ENCODE measurements around the gene NTRK2. TPM values are rescaled to one million over a fixed set of nuclear protein-coding genes. Genes with fewer than 3 reads are reported as not detected.

The NTRK2 gene
- total RNA-seq, 1 experiment from 2014 or later: 0.06 TPM

DNA sequence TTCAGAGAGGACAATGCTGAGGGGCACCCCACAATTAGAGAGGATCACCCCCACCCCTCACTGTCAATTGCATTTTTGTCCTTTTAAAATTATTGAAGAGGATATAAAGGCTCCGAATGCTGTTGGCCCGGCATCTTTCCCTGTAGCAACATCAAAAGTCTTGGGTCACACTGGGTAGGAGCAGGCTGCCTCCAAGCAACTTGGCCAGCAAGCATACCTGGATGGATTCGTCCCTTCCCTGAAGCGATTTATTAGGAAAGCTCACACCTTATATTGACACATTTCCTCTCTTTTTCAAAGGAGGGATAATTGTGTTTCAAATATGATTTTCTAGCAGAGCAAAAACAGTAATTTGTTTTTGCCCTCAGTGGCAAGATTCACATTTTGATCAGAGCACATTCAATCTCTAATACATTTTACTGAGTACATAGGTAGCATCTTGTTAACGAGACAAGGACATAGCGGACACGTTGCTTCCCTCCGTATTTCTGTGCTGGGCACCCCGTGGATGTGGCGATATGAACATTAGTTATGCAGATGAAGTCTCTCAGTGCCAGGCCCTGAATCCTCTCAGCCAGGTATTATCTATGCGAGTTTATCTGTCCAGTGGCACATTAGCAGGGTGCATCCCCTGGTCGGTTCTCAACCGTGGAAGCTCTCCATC, 321.5 kb downstream of the NTRK2 start:
- no peaks in the 10 kb centered on the region for H3K36me3 ChIP-seq (ENCODE audit: insufficient read depth, low read length, poor library complexity, severe bottlenecking)
- BruUV-seq (replicated peaks): no TSS peak
- no peak for DNase-seq (ENCODE audit: low spot score)
- TF ChIP-seq, protein P1, sequence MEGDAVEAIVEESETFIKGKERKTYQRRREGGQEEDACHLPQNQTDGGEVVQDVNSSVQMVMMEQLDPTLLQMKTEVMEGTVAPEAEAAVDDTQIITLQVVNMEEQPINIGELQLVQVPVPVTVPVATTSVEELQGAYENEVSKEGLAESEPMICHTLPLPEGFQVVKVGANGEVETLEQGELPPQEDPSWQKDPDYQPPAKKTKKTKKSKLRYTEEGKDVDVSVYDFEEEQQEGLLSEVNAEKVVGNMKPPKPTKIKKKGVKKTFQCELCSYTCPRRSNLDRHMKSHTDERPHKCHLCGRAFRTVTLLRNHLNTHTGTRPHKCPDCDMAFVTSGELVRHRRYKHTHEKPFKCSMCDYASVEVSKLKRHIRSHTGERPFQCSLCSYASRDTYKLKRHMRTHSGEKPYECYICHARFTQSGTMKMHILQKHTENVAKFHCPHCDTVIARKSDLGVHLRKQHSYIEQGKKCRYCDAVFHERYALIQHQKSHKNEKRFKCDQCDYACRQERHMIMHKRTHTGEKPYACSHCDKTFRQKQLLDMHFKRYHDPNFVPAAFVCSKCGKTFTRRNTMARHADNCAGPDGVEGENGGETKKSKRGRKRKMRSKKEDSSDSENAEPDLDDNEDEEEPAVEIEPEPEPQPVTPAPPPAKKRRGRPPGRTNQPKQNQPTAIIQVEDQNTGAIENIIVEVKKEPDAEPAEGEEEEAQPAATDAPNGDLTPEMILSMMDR (conservative IDR thresholded peaks at IDR 0.05; ENCODE audit: low read depth, low read length): no peak
- no peak for TF ChIP-seq EZH2 (IDR thresholded peaks at IDR 0.05; ENCODE audit: borderline replicate concordance, low read depth, low read length, poor library complexity, severe bottlenecking)
- H3K4me3 ChIP-seq (ENCODE audit: low read depth, low read length, poor library complexity, severe bottlenecking): no peak overlapping the region
- CTCF ChIA-PET: no interaction called here
- no peaks in the 10 kb centered on the region for H3K9me3 ChIP-seq (ENCODE audit: low read depth, low read length, poor library complexity, severe bottlenecking)
- no peaks in the 10 kb centered on the region for H3K4me1 ChIP-seq (ENCODE audit: insufficient read depth, low read length, poor library complexity, severe bottlenecking)
- H3K27me3 ChIP-seq (replicated peaks; ENCODE audit: insufficient read depth, low read depth, low read length, poor library complexity): peaks cover 18% of the 10 kb centered on the region
- H3K27ac ChIP-seq (ENCODE audit: low read depth, low read length, poor library complexity, severe bottlenecking): no peak overlapping the region
- POLR2A ChIA-PET (ENCODE audit: low non-redundant PET): no interaction called here
- intact Hi-C loops (cut with micrococcal nuclease; ENCODE audit: unreplicated experiment): no loop called here

DNA sequence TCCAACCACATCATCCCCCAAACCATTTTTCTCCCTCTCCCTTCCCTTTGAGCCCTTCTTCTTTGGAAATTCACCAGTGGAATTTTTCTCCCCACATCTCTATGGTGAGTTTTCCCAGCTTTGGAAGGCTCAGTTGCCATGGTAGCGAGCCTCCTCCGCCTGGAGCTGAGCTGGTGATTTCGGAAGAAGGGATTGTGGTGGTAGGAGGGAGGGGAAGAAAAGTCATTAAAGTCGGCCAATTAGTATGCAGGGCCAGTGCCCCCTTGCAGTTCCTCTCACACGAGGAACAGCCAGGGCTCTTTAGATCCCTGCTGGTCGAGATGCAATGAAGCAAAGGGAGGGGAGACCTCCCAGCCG, 322.0 kb downstream of the NTRK2 start:
- intact Hi-C loops (cut with micrococcal nuclease; ENCODE audit: unreplicated experiment): no loop called here
- TF ChIP-seq, protein P1 (conservative IDR thresholded peaks at IDR 0.05; ENCODE audit: low read depth, low read length): no peak
- TF ChIP-seq EZH2 (IDR thresholded peaks at IDR 0.05; ENCODE audit: borderline replicate concordance, low read depth, low read length, poor library complexity, severe bottlenecking): no peak
- no peak for DNase-seq (ENCODE audit: low spot score)
- POLR2A ChIA-PET (ENCODE audit: low non-redundant PET): no interaction called here
- no peaks in the 10 kb centered on the region for H3K9me3 ChIP-seq (ENCODE audit: low read depth, low read length, poor library complexity, severe bottlenecking)
- H3K4me3 ChIP-seq (ENCODE audit: low read depth, low read length, poor library complexity, severe bottlenecking): no peak overlapping the region
- BruUV-seq (replicated peaks): no TSS peak
- peaks cover 18% of the 10 kb centered on the region for H3K27me3 ChIP-seq (replicated peaks; ENCODE audit: insufficient read depth, low read depth, low read length, poor library complexity)
- CTCF ChIA-PET: no interaction called here
- H3K36me3 ChIP-seq (ENCODE audit: insufficient read depth, low read length, poor library complexity, severe bottlenecking): no peaks in the 10 kb centered on the region
- H3K27ac ChIP-seq (ENCODE audit: low read depth, low read length, poor library complexity, severe bottlenecking): no peak overlapping the region
- no peaks in the 10 kb centered on the region for H3K4me1 ChIP-seq (ENCODE audit: insufficient read depth, low read length, poor library complexity, severe bottlenecking)

DNA sequence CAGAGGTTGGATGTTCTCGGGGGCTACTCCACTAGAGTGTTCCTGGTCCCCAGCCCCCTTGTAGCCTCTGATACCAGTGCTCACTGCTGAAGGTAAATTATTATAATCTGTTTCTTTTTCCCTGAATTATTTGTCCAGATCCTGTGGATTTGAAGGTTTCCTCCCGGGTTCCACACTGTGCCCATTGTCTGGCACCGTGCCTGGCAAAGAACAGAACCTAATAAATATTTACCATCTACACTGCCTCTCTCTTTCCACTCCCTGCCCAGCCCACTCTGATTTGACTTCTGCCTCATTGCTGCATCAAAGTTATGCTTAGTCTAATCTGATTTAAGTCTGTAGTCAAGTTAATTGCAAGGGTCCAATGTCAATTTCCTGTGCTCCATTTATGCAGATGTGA, 322.9 kb downstream of the NTRK2 start:
- peaks cover 13% of the 10 kb centered on the region for H3K27me3 ChIP-seq (replicated peaks; ENCODE audit: insufficient read depth, low read depth, low read length, poor library complexity)
- CTCF ChIA-PET: no interaction called here

More for the DNA sequence above, 322.9 kb downstream of the NTRK2 start:
- no peaks in the 10 kb centered on the region for H3K9me3 ChIP-seq (ENCODE audit: low read depth, low read length, poor library complexity, severe bottlenecking)
- H3K4me3 ChIP-seq (ENCODE audit: low read depth, low read length, poor library complexity, severe bottlenecking): no peak overlapping the region
- POLR2A ChIA-PET (ENCODE audit: low non-redundant PET): no interaction called here
- TF ChIP-seq, protein P1 (conservative IDR thresholded peaks at IDR 0.05; ENCODE audit: low read depth, low read length): no peak
- no peak for TF ChIP-seq EZH2 (IDR thresholded peaks at IDR 0.05; ENCODE audit: borderline replicate concordance, low read depth, low read length, poor library complexity, severe bottlenecking)
- intact Hi-C loops (cut with micrococcal nuclease; ENCODE audit: unreplicated experiment): no loop called here
- H3K4me1 ChIP-seq (ENCODE audit: insufficient read depth, low read length, poor library complexity, severe bottlenecking): no peaks in the 10 kb centered on the region
- no TSS peak for BruUV-seq (replicated peaks)
- no peak for DNase-seq (ENCODE audit: low spot score)
- H3K27ac ChIP-seq (ENCODE audit: low read depth, low read length, poor library complexity, severe bottlenecking): no peak overlapping the region
- no peaks in the 10 kb centered on the region for H3K36me3 ChIP-seq (ENCODE audit: insufficient read depth, low read length, poor library complexity, severe bottlenecking)

Data from A673 (cell line).